ENCODE measurements around the gene TENM4.

TENM4 gene

GRCh38 chr11:78667461-78667860 is 773.4 kb downstream of the TENM4 start:
- TF ChIP-seq, protein P1, sequence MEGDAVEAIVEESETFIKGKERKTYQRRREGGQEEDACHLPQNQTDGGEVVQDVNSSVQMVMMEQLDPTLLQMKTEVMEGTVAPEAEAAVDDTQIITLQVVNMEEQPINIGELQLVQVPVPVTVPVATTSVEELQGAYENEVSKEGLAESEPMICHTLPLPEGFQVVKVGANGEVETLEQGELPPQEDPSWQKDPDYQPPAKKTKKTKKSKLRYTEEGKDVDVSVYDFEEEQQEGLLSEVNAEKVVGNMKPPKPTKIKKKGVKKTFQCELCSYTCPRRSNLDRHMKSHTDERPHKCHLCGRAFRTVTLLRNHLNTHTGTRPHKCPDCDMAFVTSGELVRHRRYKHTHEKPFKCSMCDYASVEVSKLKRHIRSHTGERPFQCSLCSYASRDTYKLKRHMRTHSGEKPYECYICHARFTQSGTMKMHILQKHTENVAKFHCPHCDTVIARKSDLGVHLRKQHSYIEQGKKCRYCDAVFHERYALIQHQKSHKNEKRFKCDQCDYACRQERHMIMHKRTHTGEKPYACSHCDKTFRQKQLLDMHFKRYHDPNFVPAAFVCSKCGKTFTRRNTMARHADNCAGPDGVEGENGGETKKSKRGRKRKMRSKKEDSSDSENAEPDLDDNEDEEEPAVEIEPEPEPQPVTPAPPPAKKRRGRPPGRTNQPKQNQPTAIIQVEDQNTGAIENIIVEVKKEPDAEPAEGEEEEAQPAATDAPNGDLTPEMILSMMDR (IDR thresholded peaks at IDR 0.05; ENCODE audit: control insufficient read depth, insufficient read depth, low read depth, low read length, missing control alignments), result no peak
- H3K4me3 ChIP-seq (ENCODE audit: control insufficient read depth, low read depth, low read length), result no peak overlapping the region

GRCh38 chr11:78666675-78667160 is 774.1 kb downstream of the TENM4 start:
- DNase-seq (ENCODE audit: low read depth), result peak; percentile 34
- no peak overlapping the region for H3K4me3 ChIP-seq (ENCODE audit: control insufficient read depth, low read depth, low read length)
- TF ChIP-seq, protein P1 (IDR thresholded peaks at IDR 0.05; ENCODE audit: control insufficient read depth, insufficient read depth, low read depth, low read length, missing control alignments), result no peak

More at GRCh38 chr11:78667461-78667860, 773.4 kb downstream of the TENM4 start:
- DNase-seq (ENCODE audit: low read depth), result no peak

DNA sequence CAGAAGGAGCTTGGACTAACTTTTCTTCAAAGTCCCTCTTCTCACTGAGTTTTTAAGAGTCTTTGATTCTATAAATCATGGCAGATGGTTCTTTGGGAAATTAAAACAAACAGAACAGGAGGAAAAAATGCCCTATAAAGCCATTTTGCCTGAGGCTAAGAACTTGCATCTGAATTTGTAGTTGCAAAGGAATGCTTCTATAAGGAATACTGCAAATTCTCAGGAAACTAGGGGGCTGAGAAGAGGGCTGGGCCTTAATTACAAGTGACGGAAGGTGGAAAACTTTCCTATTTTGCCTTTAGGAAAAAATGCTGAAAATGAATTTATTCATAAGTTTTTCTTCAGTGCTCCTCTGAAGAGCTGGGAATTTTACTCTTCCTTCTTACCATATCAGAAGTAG is 776.2 kb downstream of the TENM4 start:
- H3K4me3 ChIP-seq (ENCODE audit: control insufficient read depth, low read depth, low read length), result no peak overlapping the region
- DNase-seq (ENCODE audit: low read depth), result peak; percentile 27
- TF ChIP-seq, protein P1 (IDR thresholded peaks at IDR 0.05; ENCODE audit: control insufficient read depth, insufficient read depth, low read depth, low read length, missing control alignments), result no peak

DNA sequence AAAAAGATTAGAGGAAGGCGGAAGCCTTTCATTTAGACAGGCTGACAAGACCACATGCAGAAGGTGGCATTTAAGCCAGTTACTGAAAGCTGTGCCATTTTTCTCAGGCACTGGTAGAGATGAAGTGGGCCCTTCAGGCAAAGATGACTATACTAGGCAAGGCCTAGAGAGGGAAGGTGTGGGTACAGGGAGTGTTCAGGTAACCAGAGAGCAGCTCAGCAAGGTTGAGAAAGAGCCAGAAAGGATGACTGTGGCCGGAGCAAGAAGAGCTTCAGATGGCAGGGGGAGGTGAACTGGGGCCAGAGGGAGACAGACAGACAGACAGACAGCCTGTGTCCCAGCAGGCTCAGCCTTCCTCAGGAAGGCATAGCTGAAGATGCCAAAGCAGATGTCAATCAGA is 778.0 kb downstream of the TENM4 start:
- DNase-seq (ENCODE audit: low read depth), result no peak
- no peak overlapping the region for H3K4me3 ChIP-seq (ENCODE audit: control insufficient read depth, low read depth, low read length)
- TF ChIP-seq, protein P1 (IDR thresholded peaks at IDR 0.05; ENCODE audit: control insufficient read depth, insufficient read depth, low read depth, low read length, missing control alignments), result no peak

GRCh38 chr11:78660471-78660870 is 780.4 kb downstream of the TENM4 start:
- no peak overlapping the region for H3K4me3 ChIP-seq (ENCODE audit: control insufficient read depth, low read depth, low read length)
- DNase-seq (ENCODE audit: low read depth), result no peak
- TF ChIP-seq, protein P1 (IDR thresholded peaks at IDR 0.05; ENCODE audit: control insufficient read depth, insufficient read depth, low read depth, low read length, missing control alignments), result no peak

GRCh38 chr11:78659326-78660270 is 781.2 kb downstream of the TENM4 start:
- no peak overlapping the region for H3K4me3 ChIP-seq (ENCODE audit: control insufficient read depth, low read depth, low read length)
- DNase-seq (ENCODE audit: low read depth), result no peak
- TF ChIP-seq, protein P1 (IDR thresholded peaks at IDR 0.05; ENCODE audit: control insufficient read depth, insufficient read depth, low read depth, low read length, missing control alignments), result no peak
